Nephron progenitor cell (in vitro differentiated cells): ENCODE data around the gene BEND2.
A peak's percentile ranks its signal among the peaks of the same experiment; 100 is the strongest.

ENCODE experiments used
- DNase-seq: peaks from one replicate; pipeline ENCODE4 v3.0.0; 2021
- H3K27ac Mint-ChIP-seq: 2 replicates; pipeline ENCODE4 v1.8.0; 2021; ENCODE audit warnings: mild to moderate bottlenecking, moderate library complexity, mixed read lengths
- H3K27me3 Mint-ChIP-seq: 2 replicates; pipeline ENCODE4 v1.8.0; 2021; ENCODE audit warnings: mild to moderate bottlenecking, low read depth, mixed read lengths; ENCODE audit not compliant: poor library complexity
- H3K36me3 Mint-ChIP-seq: 2 replicates; pipeline ENCODE4 v1.8.0; 2021; ENCODE audit warnings: low read depth, mixed read lengths
- H3K4me1 Mint-ChIP-seq: 2 replicates; pipeline ENCODE4 v1.8.0; 2021; ENCODE audit warnings: mixed read lengths
- H3K4me3 Mint-ChIP-seq: 2 replicates; pipeline ENCODE4 v1.8.0; 2021; ENCODE audit warnings: mild to moderate bottlenecking, moderate library complexity, mixed read lengths
- H3K9me3 Mint-ChIP-seq: 2 replicates; pipeline ENCODE4 v1.8.0; 2021; ENCODE audit warnings: mild to moderate bottlenecking, moderate library complexity, mixed read lengths
- CTCF ChIP-seq: fragments of 200-600 bp; sonication (generic); IDR thresholded peaks from 2 replicates; pipeline ENCODE4 v1.5.0; 2021; ENCODE audit warnings: antibody characterized with exemption

The BEND2 gene

DNA sequence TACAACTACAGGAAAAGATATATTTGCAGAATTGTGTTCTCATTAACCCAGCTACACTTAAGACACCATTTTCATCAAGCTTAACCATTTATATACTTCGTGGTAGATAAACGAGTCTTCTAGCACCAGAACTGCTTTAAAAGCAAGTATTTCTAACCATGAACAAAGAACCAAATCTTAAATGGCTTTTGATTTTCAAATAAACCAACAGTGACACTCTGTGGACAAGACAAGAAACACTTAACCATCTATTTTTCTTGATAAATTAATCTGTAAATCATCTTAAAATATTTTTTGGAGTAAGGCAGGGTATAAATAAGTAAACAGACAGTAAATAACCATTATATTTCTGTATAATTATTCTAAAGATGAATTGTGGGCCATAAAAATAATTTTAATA lies 10.2 kb downstream of the BEND2 start:
- no peak for DNase-seq
- H3K36me3 Mint-ChIP-seq, result no peaks in the 10 kb centered on the region
- H3K4me3 Mint-ChIP-seq, result no peak overlapping the region
- peak; percentile 27 for TF ChIP-seq CTCF
- no peaks in the 10 kb centered on the region for H3K4me1 Mint-ChIP-seq
- H3K27me3 Mint-ChIP-seq, result no peaks in the 10 kb centered on the region
- no peak overlapping the region for H3K27ac Mint-ChIP-seq
- H3K9me3 Mint-ChIP-seq, result peaks cover 18% of the 10 kb centered on the region

- Mint-ChIP-seq H3K27ac (no peak overlapping the region), H3K9me3 (peaks cover 24% of the 10 kb centered on the region), H3K36me3 (no peaks in the 10 kb centered on the region), H3K27me3 (no peaks in the 10 kb centered on the region), H3K4me1 (no peaks in the 10 kb centered on the region), H3K4me3 (no peak overlapping the region)
- TF ChIP-seq CTCF, result no peak
- no peak for DNase-seq
These were observed 14.0 kb downstream of the BEND2 start for GRCh38 chrX:18206657-18207056.

DNA sequence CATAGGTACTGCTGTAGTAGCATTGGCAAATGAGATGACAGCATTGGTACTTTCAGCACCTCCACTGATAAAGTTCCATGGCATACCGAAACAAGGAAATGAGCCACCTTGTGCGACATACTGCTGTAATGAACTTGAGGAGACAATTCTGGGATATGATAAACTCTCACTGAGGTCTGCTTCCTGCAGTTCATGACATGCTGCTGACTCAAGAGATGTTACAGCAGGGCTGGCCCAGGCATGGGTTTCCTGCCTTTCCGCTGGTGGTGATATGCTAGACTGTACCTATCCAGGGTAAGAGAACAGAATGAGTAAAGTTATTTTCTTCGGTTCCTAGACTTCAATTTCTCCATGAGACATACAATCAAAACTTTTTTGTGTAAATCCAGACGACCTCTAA lies 17.1 kb downstream of the BEND2 start:
- Mint-ChIP-seq H3K27me3 (peaks cover 7% of the 10 kb centered on the region), H3K4me3 (no peak overlapping the region), H3K4me1 (no peaks in the 10 kb centered on the region), H3K36me3 (no peaks in the 10 kb centered on the region), H3K9me3 (peaks cover 38% of the 10 kb centered on the region), H3K27ac (no peak overlapping the region)
- TF ChIP-seq CTCF, result no peak
- no peak for DNase-seq

- H3K27ac Mint-ChIP-seq, result no peak overlapping the region
- H3K27me3 Mint-ChIP-seq, result peaks cover 12% of the 10 kb centered on the region
- H3K4me3 Mint-ChIP-seq, result no peak overlapping the region
- H3K9me3 Mint-ChIP-seq, result peaks cover 55% of the 10 kb centered on the region
- H3K36me3 Mint-ChIP-seq, result no peaks in the 10 kb centered on the region
- TF ChIP-seq CTCF, result no peak
- DNase-seq, result no peak
- no peaks in the 10 kb centered on the region for H3K4me1 Mint-ChIP-seq
These were observed 26.0 kb downstream of the BEND2 start for GRCh38 chrX:18194688-18195087.

DNA sequence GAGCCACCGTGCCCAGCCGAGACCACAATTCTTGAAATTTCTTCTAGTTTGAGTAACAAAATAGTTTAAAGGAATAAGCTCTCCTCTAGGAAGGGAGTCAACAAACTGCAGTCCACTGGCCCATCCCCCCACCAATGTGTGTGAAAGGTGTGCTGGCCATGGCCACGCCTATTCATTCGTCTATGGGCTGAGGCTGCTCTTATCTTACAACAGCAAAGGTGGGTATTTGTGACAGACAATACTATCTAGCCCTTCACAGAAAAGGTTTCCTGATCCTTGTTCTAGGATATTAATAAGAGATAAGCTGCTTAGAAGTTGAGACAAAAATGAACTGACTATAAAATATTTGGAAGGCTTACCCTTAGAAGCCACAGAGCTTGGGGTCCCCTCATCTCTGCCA lies 41.2 kb downstream of the BEND2 start:
- Mint-ChIP-seq H3K36me3 (no peaks in the 10 kb centered on the region), H3K9me3 (peaks cover 59% of the 10 kb centered on the region), H3K4me3 (no peak overlapping the region), H3K4me1 (no peaks in the 10 kb centered on the region), H3K27me3 (no peaks in the 10 kb centered on the region), H3K27ac (no peak overlapping the region)
- no peak for TF ChIP-seq CTCF
- DNase-seq, result no peak

DNA sequence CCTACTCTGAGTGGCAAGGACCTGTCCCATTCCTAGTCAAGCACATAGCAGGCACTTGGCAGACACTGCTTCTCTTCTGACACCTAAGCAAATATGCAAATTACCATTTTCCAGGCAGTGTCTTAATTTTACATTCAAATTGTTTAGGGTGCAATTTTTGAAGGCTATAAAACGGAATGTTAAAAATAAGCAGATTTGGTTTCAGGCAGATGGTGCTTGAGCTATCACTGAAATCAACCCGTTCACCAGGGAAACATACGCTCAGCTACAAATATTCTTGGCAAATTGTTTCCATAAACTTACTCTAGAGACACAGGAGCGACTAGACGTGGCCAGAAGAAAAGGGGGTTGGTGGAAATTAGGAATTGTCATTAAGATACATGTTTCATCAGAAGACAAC lies 45.7 kb downstream of the BEND2 start:
- Mint-ChIP-seq H3K27me3 (no peaks in the 10 kb centered on the region), H3K36me3 (no peaks in the 10 kb centered on the region)
- no peak for TF ChIP-seq CTCF

More for the DNA sequence above, 45.7 kb downstream of the BEND2 start:
- no peak overlapping the region for H3K4me3 Mint-ChIP-seq
- H3K9me3 Mint-ChIP-seq, result peaks cover 37% of the 10 kb centered on the region
- no peak for DNase-seq
- no peaks in the 10 kb centered on the region for H3K4me1 Mint-ChIP-seq
- H3K27ac Mint-ChIP-seq, result no peak overlapping the region
